Esophagus muscularis mucosa (tissue), 4 donors: Measurements from ENCODE around the gene DTD2. TPM values are rescaled to one million over a fixed set of nuclear protein-coding genes. Genes with fewer than 3 reads are reported as not detected.

Experiments used
- DNase-seq: peaks from one replicate; pipeline ENCODE4 v3.0.0-alpha.2; 2017; ENCODE audit errors: extremely low spot score
- H3K27ac ChIP-seq, 4 donors: fragments of 200-600 bp; sonication (generic); replicated peaks in 1 of 4; 1 replicate in 3 of 4; 2 replicates in 1 of 4; pipeline ENCODE4 v1.5.1; 2016 to 2019; ENCODE audit warnings: mild to moderate bottlenecking in 1 of 4
- H3K27me3 ChIP-seq, 4 donors: fragments of 200-600 bp; sonication (generic); one replicate each; pipeline versions ENCODE4 v1.5.1 to v1.6.0; 2016 to 2019
- H3K36me3 ChIP-seq, 4 donors: fragments of 200-600 bp; sonication (generic); one replicate each; pipeline ENCODE4 v1.5.1; 2016 to 2019
- H3K4me1 ChIP-seq, 4 donors: fragments of 200-600 bp; sonication (generic); one replicate each; pipeline ENCODE4 v1.5.1; 2016 to 2019
- H3K4me3 ChIP-seq, 4 donors: fragments of 200-600 bp; sonication (generic); 1 replicate in 2 of 4; 2 replicates in 2 of 4; pipeline ENCODE4 v1.5.1; 2016 to 2019; ENCODE audit warnings: mild to moderate bottlenecking in 4 of 4, moderate library complexity in 1 of 4
- H3K9me3 ChIP-seq, 4 donors: fragments of 200-600 bp; sonication (generic); 1 replicate in 3 of 4; 2 replicates in 1 of 4; pipeline ENCODE4 v1.5.1; 2016 to 2019
- CTCF ChIP-seq, 3 experiments: fragments of 200-600 bp in 2 of 3; fragments of 450-650 bp in 1 of 3; sonication (generic) in 2 of 3; IDR thresholded peaks; one replicate each; pipeline ENCODE4 v1.5.1; 2017 to 2019; ENCODE audit warnings: antibody characterized with exemption in 3 of 3, mild to moderate bottlenecking in 2 of 3, moderate library complexity in 1 of 3
- EP300 ChIP-seq: sonication (generic); formaldehyde crosslinking; IDR thresholded peaks from one replicate; pipeline ENCODE4 v1.6.1; 2017; ENCODE audit warnings: antibody characterized with exemption
- POLR2A ChIP-seq: fragments of 450-650 bp; IDR thresholded peaks from one replicate; pipeline ENCODE4 v1.6.1; 2017; ENCODE audit warnings: antibody characterized with exemption, moderate library complexity, mild to moderate bottlenecking, low read depth
- POLR2AphosphoS5 ChIP-seq, 2 donors: sonication (generic); formaldehyde crosslinking; IDR thresholded peaks; one replicate each; pipeline ENCODE4 v1.6.1; 2017; ENCODE audit warnings: antibody characterized with exemption in 2 of 2
- WGBS: methylation state at CpG from one replicate; pipeline ENCODE4 v1.1.5; 2018; 5-methylcytosine and 5-hydroxymethylcytosine counted together
- intact Hi-C: fragments of 100-400 bp; cut with DNase I; formaldehyde crosslinking; loops from one replicate; pipeline ENCODE4 v1.15.1; 2023
- total RNA-seq, 4 donors: library from RNA; depleted of rRNA; stranded (reverse); fragments of >200 nt; gene quantifications; one replicate each; pipeline versions ENCODE4 v1.1.0 to v1.2.1, GENCODE V29; 2016

Gene DTD2
- total RNA-seq, 4 donors from 2014 or later = 27.8 to 41.1 (median 32.2) TPM

GRCh38 chr14:31445703-31446102 is 11.6 kb downstream of the DTD2 start:
- H3K9me3 ChIP-seq = no peaks in the 10 kb centered on the region
- no peak overlapping the region for H3K27ac ChIP-seq
- DNase-seq = no peak
- peaks cover 10 to 14% (median 11%) of the 10 kb centered on the region in 4 donors for H3K4me1 ChIP-seq
- peaks cover 0 to 22% (median 3%) of the 10 kb centered on the region in 4 donors for H3K36me3 ChIP-seq
- TF ChIP-seq CTCF (IDR thresholded peaks at IDR 0.05) = no peak
- no peak for TF ChIP-seq POLR2AphosphoS5 (IDR thresholded peaks at IDR 0.05)
- TF ChIP-seq POLR2A = no peak
- no peak for TF ChIP-seq EP300
- 78% methylated on average over 1 of the region's 1 CpG for WGBS
- intact Hi-C loops = no loop called here
- no peak overlapping the region for H3K4me3 ChIP-seq
- no peaks in the 10 kb centered on the region for H3K27me3 ChIP-seq

GRCh38 chr14:31442284-31442683 is 15.0 kb downstream of the DTD2 start:
- no peaks in the 10 kb centered on the region for H3K27me3 ChIP-seq
- H3K9me3 ChIP-seq = no peaks in the 10 kb centered on the region
- H3K4me3 ChIP-seq = no peak overlapping the region
- H3K27ac ChIP-seq = peak overlapping the region in 1 of 4 donors; percentile 56
- WGBS = 87% methylated on average over 6 of the region's 6 CpGs
- no peak for DNase-seq
- H3K4me1 ChIP-seq = peaks cover 10 to 14% (median 11%) of the 10 kb centered on the region in 4 donors
- intact Hi-C loops = no loop called here
- peaks cover 0 to 11% (median 2%) of the 10 kb centered on the region in 4 donors for H3K36me3 ChIP-seq
- no peak for TF ChIP-seq POLR2A
- TF ChIP-seq EP300 = no peak
- TF ChIP-seq CTCF (IDR thresholded peaks at IDR 0.05) = no peak
- no peak for TF ChIP-seq POLR2AphosphoS5 (IDR thresholded peaks at IDR 0.05)

- H3K27me3 ChIP-seq = no peaks in the 10 kb centered on the region
- H3K4me3 ChIP-seq = no peak overlapping the region
- intact Hi-C loops = no loop called here
- no peaks in the 10 kb centered on the region for H3K9me3 ChIP-seq
- WGBS = 50% methylated on average over 7 of the region's 7 CpGs
- H3K4me1 ChIP-seq = peaks cover 10 to 14% (median 11%) of the 10 kb centered on the region in 4 donors
- DNase-seq = no peak
- H3K36me3 ChIP-seq = peaks cover 0 to 6% (median 0%) of the 10 kb centered on the region in 4 donors
- TF ChIP-seq EP300 = no peak
- TF ChIP-seq POLR2A = no peak
- no peak for TF ChIP-seq CTCF (IDR thresholded peaks at IDR 0.05)
- TF ChIP-seq POLR2AphosphoS5 (IDR thresholded peaks at IDR 0.05) = no peak
- H3K27ac ChIP-seq = peak overlapping the region; percentile 39 to 60 (median 58)
Observed at GRCh38 chr14:31441273-31442111, 15.8 kb downstream of the DTD2 start.

- intact Hi-C loops = no loop called here
- no peaks in the 10 kb centered on the region for H3K9me3 ChIP-seq
- peaks cover 0 to 2% (median 0%) of the 10 kb centered on the region in 4 donors for H3K36me3 ChIP-seq
- peaks cover 10 to 17% (median 15%) of the 10 kb centered on the region in 4 donors for H3K4me1 ChIP-seq
- H3K4me3 ChIP-seq = no peak overlapping the region
- no peak overlapping the region for H3K27ac ChIP-seq
- H3K27me3 ChIP-seq = no peaks in the 10 kb centered on the region
- TF ChIP-seq POLR2A = no peak
- no peak for TF ChIP-seq CTCF (IDR thresholded peaks at IDR 0.05)
- no peak for TF ChIP-seq EP300
- TF ChIP-seq POLR2AphosphoS5 (IDR thresholded peaks at IDR 0.05) = no peak
- DNase-seq = no peak
Observed at GRCh38 chr14:31440280-31440679, 17.0 kb downstream of the DTD2 start.
